Heart left ventricle (tissue), 13 donors: Measurements from ENCODE around the gene CAPG.

Experiments
- CTCF ChIP-seq, 12 donors: fragments of 200-600 bp; sonication (generic) in 4 of 12; IDR thresholded peaks; one replicate each; pipeline versions ENCODE4 v1.5.0 to v1.8.0; 2018 to 2022; ENCODE audit warnings: antibody characterized with exemption in 12 of 12, mild to moderate bottlenecking in 5 of 12
- POLR2A ChIP-seq, 2 donors: fragments of 450-650 bp; IDR thresholded peaks; one replicate each; pipeline ENCODE4 v1.6.1; 2017; ENCODE audit warnings: antibody characterized with exemption in 2 of 2, mild to moderate bottlenecking in 2 of 2, moderate library complexity in 2 of 2
- donor health status: ischemic (EF 13 %, LVEDD 7.1; RV severe dilation, severe dysfunction).
- donor health status: DM: no; HTN: yes; CAD: no.
- donor health status: DM: no; HTN: no; CAD: no.
- donor health status: ischemic (EF 25% LVEDD 6.9; RV normal size, moderate dysfunction).
- donor health status: ischemic (EF 25% LVEDD 5.7; RV mildly dilated, moderate dysfunction).
- donor health status: ischemic (EF 35%, LVEDD 5.7; RV mildly dilated, moderate dysfunction).
- donor health status: nonischemic (EF 11% LVEDD 7.7; RV severe dilation, severe dysfunction).
- donor health status: DM: yes; HTN: yes; CAD: no.
- donor health status: PGD.
- donor health status: ischemic (EF 29% LVEDD 5.4; RV normal size, mild dysfunction).
- donor health status: nonischemic (EF 23%, LVEDD 6.1; RV moderate dilation, normal function).

- TF ChIP-seq CTCF (IDR thresholded peaks at IDR 0.05) (no peak), POLR2A (IDR thresholded peaks at IDR 0.05) (no peak)
Measured at GRCh38 chr2:85452237-85452636, 42.1 kb upstream of the CAPG start.
